ENCODE data around the gene ENG.
"Not testable (repeated sequence)": the region's sequence is repeated elsewhere in the genome, so short reads cannot be mapped to it uniquely, and the experiment has no call there.

The ENG gene

GRCh38 chr9:127844821-127845359 lies 9.6 kb downstream of the ENG start:
- no peak for DNase-seq (ENCODE audit: low read depth, low spot score)

GRCh38 chr9:127841087-127841835 lies 13.2 kb downstream of the ENG start:
- no peak for DNase-seq (ENCODE audit: low read depth, low spot score)

GRCh38 chr9:127838375-127839078 lies 15.9 kb downstream of the ENG start:
- peak; percentile 78 for DNase-seq (ENCODE audit: low read depth, low spot score)

- no peak for DNase-seq (ENCODE audit: low read depth, low spot score)
Measured at GRCh38 chr9:127837346-127837745, 17.1 kb downstream of the ENG start.

GRCh38 chr9:127836561-127836960 lies 17.9 kb downstream of the ENG start:
- DNase-seq (ENCODE audit: low read depth, low spot score): not testable (repeated sequence)

GRCh38 chr9:127835991-127836516 lies 18.4 kb downstream of the ENG start:
- no peak for DNase-seq (ENCODE audit: low read depth, low spot score)

- DNase-seq (ENCODE audit: low read depth, low spot score): no peak
Measured at GRCh38 chr9:127833555-127833954, 20.9 kb downstream of the ENG start.

GRCh38 chr9:127832248-127832647 lies 22.2 kb downstream of the ENG start:
- DNase-seq (ENCODE audit: low read depth, low spot score): no peak

- no peak for DNase-seq (ENCODE audit: low read depth, low spot score)
Measured at GRCh38 chr9:127829205-127829906, 25.1 kb downstream of the ENG start.

GRCh38 chr9:127828262-127829031 lies 26.0 kb downstream of the ENG start:
- DNase-seq (ENCODE audit: low read depth, low spot score): no peak

GRCh38 chr9:127826253-127826913 lies 28.1 kb downstream of the ENG start:
- no peak for DNase-seq (ENCODE audit: low read depth, low spot score)

- no peak for DNase-seq (ENCODE audit: low read depth, low spot score)
Measured at GRCh38 chr9:127825319-127826051, 29.0 kb downstream of the ENG start.

GRCh38 chr9:127822108-127822507 lies 32.4 kb downstream of the ENG start:
- DNase-seq (ENCODE audit: low read depth, low spot score): no peak

- DNase-seq (ENCODE audit: low read depth, low spot score): no peak
Measured at GRCh38 chr9:127818574-127818973, 35.9 kb downstream of the ENG start.

GRCh38 chr9:127817881-127818434 lies 36.5 kb downstream of the ENG start:
- DNase-seq (ENCODE audit: low read depth, low spot score): no peak

GRCh38 chr9:127816728-127817127 lies 37.7 kb downstream of the ENG start:
- DNase-seq (ENCODE audit: low read depth, low spot score): no peak

GRCh38 chr9:127816362-127816725 lies 38.1 kb downstream of the ENG start:
- no peak for DNase-seq (ENCODE audit: low read depth, low spot score)

- no peak for DNase-seq (ENCODE audit: low read depth, low spot score)
Measured at GRCh38 chr9:127815512-127816361, 38.7 kb downstream of the ENG start.
